Keratinocyte (primary cell): ENCODE results near the gene NR2C2AP. TPM values are rescaled to one million over a fixed set of nuclear protein-coding genes. Genes with fewer than 3 reads are reported as not detected.

ENCODE experiments used
- DNase-seq: peaks from one replicate; pipeline ENCODE4 v3.0.0-alpha.2; 2011; ENCODE audit warnings: low read depth, missing footprints, low spot score
- FAIRE-seq: peaks from 2 replicates; lab custom pipeline; 2011; peaks lifted over from hg19 to GRCh38; lab: Jason Lieb, UNC
- H2AFZ ChIP-seq: 2 replicates; pipeline ENCODE4 v1.6.0; 2012; ENCODE audit warnings: low read length, control low read depth, inconsistent platforms; ENCODE audit not compliant: control insufficient read depth
- H3K27ac ChIP-seq: 2 replicates; pipeline ENCODE4 v1.5.1; 2011; ENCODE audit warnings: low read length; ENCODE audit not compliant: control insufficient read depth, insufficient read depth
- H3K27me3 ChIP-seq: 3 replicates; pipeline ENCODE4 v1.6.0; 2011; ENCODE audit warnings: low read length; ENCODE audit not compliant: control insufficient read depth, insufficient read depth; ENCODE audit errors: extremely low read depth
- H3K36me3 ChIP-seq, 2 experiments: 2 replicates in 1 of 2; 3 replicates in 1 of 2; pipeline ENCODE4 v1.5.1; 2011; ENCODE audit warnings: low read length in 2 of 2, mild to moderate bottlenecking in 1 of 2; ENCODE audit not compliant: control insufficient read depth in 2 of 2, insufficient read depth in 2 of 2; ENCODE audit errors: extremely low read depth in 1 of 2
- H3K4me1 ChIP-seq: 3 replicates; pipeline ENCODE4 v1.5.1; 2011; ENCODE audit warnings: low read length; ENCODE audit not compliant: control insufficient read depth, insufficient read depth; ENCODE audit errors: extremely low read depth
- H3K4me2 ChIP-seq: 3 replicates; pipeline ENCODE4 v1.6.0; 2011; ENCODE audit warnings: low read depth, low read length; ENCODE audit not compliant: control insufficient read depth, insufficient read depth; ENCODE audit errors: extremely low read depth
- H3K4me3 ChIP-seq, 3 experiments: fragments of 200-600 bp in 1 of 3; sonication (generic) in 1 of 3; 2 replicates in 2 of 3; 3 replicates in 1 of 3; pipeline ENCODE4 v1.5.1; 2011 to 2016; ENCODE audit warnings: low read length in 3 of 3, mild to moderate bottlenecking in 3 of 3, control low read depth in 2 of 3, inconsistent platforms in 1 of 3, low read depth in 1 of 3, mixed read lengths in 1 of 3, mixed run types in 1 of 3, moderate library complexity in 1 of 3; ENCODE audit not compliant: control insufficient read depth in 2 of 3, insufficient read depth in 2 of 3; ENCODE audit errors: extremely low read depth in 1 of 3
- H3K79me2 ChIP-seq: 2 replicates; pipeline ENCODE4 v1.6.0; 2012; ENCODE audit warnings: low read length; ENCODE audit not compliant: control insufficient read depth, insufficient read depth
- H3K9ac ChIP-seq: 3 replicates; pipeline ENCODE4 v1.6.0; 2011; ENCODE audit warnings: low read length; ENCODE audit not compliant: control insufficient read depth, insufficient read depth; ENCODE audit errors: extremely low read depth
- H3K9me1 ChIP-seq: 3 replicates; pipeline ENCODE4 v1.6.0; 2011; ENCODE audit warnings: low read length; ENCODE audit not compliant: control insufficient read depth, insufficient read depth; ENCODE audit errors: extremely low read depth
- H3K9me3 ChIP-seq: 2 replicates; pipeline ENCODE4 v1.5.1; 2012; ENCODE audit warnings: low read depth, low read length; ENCODE audit not compliant: control insufficient read depth
- H4K20me1 ChIP-seq: 3 replicates; pipeline ENCODE4 v1.6.0; 2011; ENCODE audit warnings: low read length; ENCODE audit not compliant: control insufficient read depth, insufficient read depth; ENCODE audit errors: extremely low read depth
- CTCF ChIP-seq, 3 experiments: IDR thresholded peaks in 1 of 3; conservative IDR thresholded peaks in 1 of 3; optimal IDR thresholded peaks in 1 of 3; 2 replicates in 2 of 3; 3 replicates in 1 of 3; pipeline versions ENCODE3 to v1.5.1; 2011; ENCODE audit warnings: low read length in 3 of 3, mild to moderate bottlenecking in 3 of 3, moderate library complexity in 2 of 3, control low read depth in 1 of 3, inconsistent platforms in 1 of 3; ENCODE audit not compliant: insufficient read depth in 2 of 3; ENCODE audit errors: extremely low read depth in 1 of 3
- EZH2 ChIP-seq: IDR thresholded peaks from one replicate; pipeline ENCODE4 v1.6.1; 2012; ENCODE audit warnings: inconsistent platforms, mild to moderate bottlenecking, low read length, moderate library complexity
- dilution Hi-C: fragments of 300-500 bp; cut with MboI; formaldehyde crosslinking; loops from one replicate; pipeline ENCODE4 v1.7.0; 2020; ENCODE audit warnings: low sequenced_read_pairs; ENCODE audit not compliant: extremely low pct_ligation_motif_present
- polyA plus RNA-seq, 5 experiments: library from polyadenylated mRNA; depleted of rRNA in 3 of 5; stranded (reverse) in 3 of 5; stranded (forward) in 1 of 5; unstranded in 1 of 5; fragments of >200 nt; gene quantifications; 1 replicate in 1 of 5; 2 replicates in 3 of 5; 3 replicates in 1 of 5; pipeline versions ENCODE4 v1.2.1 to v1.2.3, GENCODE V29; 2011 to 2012; ENCODE audit warnings: missing spikeins in 2 of 5, low read depth in 1 of 5, low replicate concordance in 1 of 5

The NR2C2AP gene
- polyA plus RNA-seq, 1 donor (not counting 4 experiments of a cell fraction or from before 2014, with no cell fraction given): 12.3 TPM

- Histone ChIP-seq H3K79me2 (no peaks in the 10 kb centered on the region), H4K20me1 (no peaks in the 10 kb centered on the region), H3K9me3 (no peaks in the 10 kb centered on the region), H3K4me1 (no peaks in the 10 kb centered on the region), H3K4me3 (no peak overlapping the region), H2AFZ (no peak overlapping the region), H3K4me2 (no peak overlapping the region), H3K27ac (no peak overlapping the region), H3K36me3 (no peaks in the 10 kb centered on the region), H3K9me1 (no peaks in the 10 kb centered on the region), H3K27me3 (peaks cover 6% of the 10 kb centered on the region), H3K9ac (no peak overlapping the region)
- DNase-seq: no peak
- no peak for FAIRE-seq
- TF ChIP-seq CTCF (optimal IDR thresholded peaks at IDR 0.05 in 1 of 3, IDR thresholded peaks at IDR 0.05 in 1 of 3, conservative IDR thresholded peaks at IDR 0.05 in 1 of 3; ENCODE audit: extremely low read depth in 1 of 3, insufficient read depth in 2 of 3, low read length in 3 of 3) (no peak), EZH2 (no peak)
- dilution Hi-C loops: no loop called here
Measured at GRCh38 chr19:19240476-19240875, 37.3 kb upstream of the NR2C2AP start.

DNA sequence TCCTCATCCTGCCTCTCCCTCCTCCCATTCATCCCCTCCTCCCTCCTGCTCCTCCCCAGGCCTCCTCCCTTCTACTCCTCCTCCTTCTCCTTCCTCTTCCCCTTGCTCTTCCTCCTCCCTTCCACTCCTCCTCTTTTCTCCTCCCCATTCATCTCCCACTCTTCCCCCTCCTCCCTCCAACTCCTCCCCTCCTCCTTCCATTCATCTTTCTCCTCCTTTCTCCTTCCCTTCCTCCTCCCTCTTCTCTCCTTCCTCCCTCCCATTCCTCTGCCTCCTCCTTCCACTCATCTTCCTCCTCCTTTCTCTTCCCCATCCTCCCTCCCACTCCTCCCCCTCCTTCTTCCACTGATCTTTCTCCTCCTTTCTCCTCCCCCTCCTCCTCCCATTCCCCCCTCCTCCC is 36.5 kb upstream of the NR2C2AP start:
- Histone ChIP-seq H3K4me3 (no peak overlapping the region), H3K79me2 (no peaks in the 10 kb centered on the region), H3K9me1 (no peaks in the 10 kb centered on the region), H3K36me3 (no peaks in the 10 kb centered on the region), H3K4me1 (no peaks in the 10 kb centered on the region), H3K27me3 (peaks cover 6% of the 10 kb centered on the region), H2AFZ (no peak overlapping the region), H3K27ac (no peak overlapping the region), H3K9ac (no peak overlapping the region), H4K20me1 (no peaks in the 10 kb centered on the region), H3K4me2 (no peak overlapping the region), H3K9me3 (peaks cover 3% of the 10 kb centered on the region)
- no peak for DNase-seq
- dilution Hi-C loops: no loop called here
- TF ChIP-seq EZH2 (no peak), CTCF (optimal IDR thresholded peaks at IDR 0.05 in 1 of 3, IDR thresholded peaks at IDR 0.05 in 1 of 3, conservative IDR thresholded peaks at IDR 0.05 in 1 of 3; ENCODE audit: extremely low read depth in 1 of 3, insufficient read depth in 2 of 3, low read length in 3 of 3) (no peak)
- no peak for FAIRE-seq
